ENCODE data around the gene FBLN1.

Gene FBLN1

GRCh38 chr22:45648301-45649117, 145.8 kb downstream of the FBLN1 start:
- no peak for TF ChIP-seq CTCF (IDR thresholded peaks at IDR 0.05; ENCODE audit: borderline replicate concordance, insufficient read depth, low read depth, low read length)
- no peak overlapping the region for H3K4me3 ChIP-seq (ENCODE audit: low read depth, low read length)

- no peak for TF ChIP-seq CTCF (IDR thresholded peaks at IDR 0.05; ENCODE audit: borderline replicate concordance, insufficient read depth, low read depth, low read length)
- H3K4me3 ChIP-seq (ENCODE audit: low read depth, low read length): no peak overlapping the region
Measured at GRCh38 chr22:45649809-45650208, 147.1 kb downstream of the FBLN1 start.

GRCh38 chr22:45650721-45651120, 148.0 kb downstream of the FBLN1 start:
- H3K4me3 ChIP-seq (ENCODE audit: low read depth, low read length): no peak overlapping the region
- TF ChIP-seq CTCF (IDR thresholded peaks at IDR 0.05; ENCODE audit: borderline replicate concordance, insufficient read depth, low read depth, low read length): no peak

All from GM12875 (cell line).